GM21619 (cell line): ENCODE data around the gene BTG3.
A peak's percentile ranks its signal among the peaks of the same experiment; 100 is the strongest.

Experiments used
- ATAC-seq: cut with Tn5 transposase; IDR thresholded peaks from one replicate; pipeline ENCODE4 v1.9.1; 2021; ENCODE audit not compliant: unreplicated experiment

Gene BTG3, protein sequence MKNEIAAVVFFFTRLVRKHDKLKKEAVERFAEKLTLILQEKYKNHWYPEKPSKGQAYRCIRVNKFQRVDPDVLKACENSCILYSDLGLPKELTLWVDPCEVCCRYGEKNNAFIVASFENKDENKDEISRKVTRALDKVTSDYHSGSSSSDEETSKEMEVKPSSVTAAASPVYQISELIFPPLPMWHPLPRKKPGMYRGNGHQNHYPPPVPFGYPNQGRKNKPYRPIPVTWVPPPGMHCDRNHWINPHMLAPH

DNA sequence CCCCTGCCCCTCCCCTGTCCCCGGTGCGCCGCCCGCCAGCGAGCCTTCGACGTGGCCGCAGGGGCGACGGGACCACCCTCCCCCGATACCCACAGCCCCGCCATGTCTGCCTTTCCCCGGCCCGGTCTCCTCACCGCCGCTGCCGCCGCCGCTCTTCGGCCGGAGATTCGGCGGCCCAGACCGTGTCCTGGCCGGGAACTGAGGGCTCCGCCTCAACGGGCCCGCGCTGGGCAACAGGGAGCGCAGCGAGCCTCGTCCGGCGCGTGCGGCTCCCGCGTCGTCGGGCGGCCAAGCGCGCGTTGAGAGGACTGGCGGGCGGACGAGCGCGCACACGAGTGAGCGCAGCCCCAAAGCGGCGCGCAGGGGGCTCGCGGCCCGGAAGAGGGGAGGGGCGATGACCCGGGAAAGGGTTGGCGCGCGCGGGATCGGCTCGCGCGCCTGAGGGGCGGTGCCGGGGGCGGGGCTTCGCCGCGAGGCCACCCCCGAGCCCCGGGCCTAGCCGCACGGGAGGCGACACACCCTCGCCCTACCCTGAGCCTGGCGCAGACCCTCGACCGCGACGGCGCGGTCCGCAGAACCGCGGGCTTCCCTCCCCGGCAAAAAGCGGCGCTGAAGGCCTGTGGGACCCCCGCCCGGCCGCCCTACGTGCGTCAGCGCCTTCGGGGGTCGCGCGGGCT is at the start of gene BTG3:
BTG3 (minus strand) TSS at position 337 of the 677 bp plus-strand sequence. CDS start 3,757 bp downstream, outside the sequence.
- ATAC-seq, result peak; percentile 76

DNA sequence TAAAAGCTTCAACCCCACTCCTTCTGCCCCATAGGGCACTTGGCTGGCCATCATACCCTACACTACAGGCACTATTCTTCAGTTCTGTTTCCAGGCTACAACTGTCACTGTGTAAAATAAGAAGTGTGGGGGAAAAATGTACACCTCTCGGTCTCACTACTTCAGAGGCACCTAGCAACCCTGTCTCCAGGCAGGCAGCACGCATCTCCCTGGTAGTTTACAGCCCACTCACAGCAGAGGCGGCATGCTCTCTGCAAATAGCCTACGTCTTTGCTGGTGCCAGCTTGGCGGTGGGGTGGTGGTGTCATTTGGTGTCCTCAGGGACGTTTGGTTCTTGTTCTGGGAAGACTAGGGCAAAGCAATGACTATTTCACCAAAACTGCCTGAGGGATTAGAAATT is 48.2 kb upstream of the BTG3 start:
- ATAC-seq, result no peak

DNA sequence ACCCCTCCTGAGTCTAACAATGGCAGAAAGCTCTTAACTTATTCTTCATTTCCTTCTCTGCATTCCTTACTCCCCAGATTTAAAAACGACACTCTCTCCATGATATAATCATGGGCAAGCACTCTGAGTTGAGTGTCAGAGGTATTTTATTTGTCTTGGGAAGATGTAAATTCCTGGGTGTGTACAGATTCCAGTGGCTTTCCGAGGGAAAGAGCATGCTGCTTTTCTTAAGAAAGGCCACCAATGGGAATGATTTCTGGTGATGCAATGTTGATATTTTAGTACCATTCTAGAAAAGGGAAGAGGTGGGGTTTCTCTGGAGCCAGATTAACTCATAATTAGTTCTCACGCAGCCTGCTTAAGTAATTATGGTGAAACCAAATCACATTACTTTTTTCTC is 47.8 kb upstream of the BTG3 start:
- no peak for ATAC-seq

DNA sequence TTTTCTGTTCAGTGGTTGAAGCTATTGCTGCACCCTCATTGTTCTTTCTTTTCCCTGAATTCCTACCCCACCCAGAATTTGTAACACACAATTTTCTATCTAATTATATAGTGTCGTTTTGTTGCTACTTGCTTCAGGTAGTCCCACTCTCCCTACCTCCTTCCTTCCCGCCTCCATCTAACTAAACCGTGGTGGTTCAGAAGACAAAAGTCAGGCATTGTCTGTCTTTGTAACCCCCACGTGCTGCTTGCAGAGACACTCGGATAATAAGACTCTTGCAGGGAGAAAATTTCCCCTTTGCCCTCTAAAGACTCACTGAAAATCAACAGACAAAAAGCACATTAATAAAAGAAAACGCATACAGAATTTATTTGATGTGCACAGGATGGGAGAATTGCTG is 46.2 kb upstream of the BTG3 start:
- ATAC-seq, result no peak

DNA sequence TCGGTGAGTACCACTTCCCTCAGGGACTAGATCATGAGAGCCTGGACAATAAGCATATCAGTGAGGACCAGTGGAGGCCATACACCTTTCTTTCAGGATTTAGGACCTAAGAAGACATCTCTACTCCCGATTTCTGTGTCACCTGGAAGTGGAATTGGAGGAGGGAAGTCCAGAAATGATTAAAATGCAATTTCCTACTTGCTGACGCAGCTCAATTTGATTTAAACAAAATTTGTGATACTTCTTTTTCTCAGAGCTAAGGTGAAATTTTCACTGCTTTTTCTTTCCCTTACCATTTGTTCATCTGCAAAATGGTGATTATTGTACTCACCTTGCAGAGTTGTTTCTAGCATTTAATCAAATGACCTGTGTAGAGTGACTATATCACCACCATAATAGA is 38.8 kb upstream of the BTG3 start:
- no peak for ATAC-seq

GRCh38 chr21:17650292-17650691 is 37.6 kb upstream of the BTG3 start:
- ATAC-seq, result no peak

- no peak for ATAC-seq
Observed at GRCh38 chr21:17646790-17647189, 34.1 kb upstream of the BTG3 start.

DNA sequence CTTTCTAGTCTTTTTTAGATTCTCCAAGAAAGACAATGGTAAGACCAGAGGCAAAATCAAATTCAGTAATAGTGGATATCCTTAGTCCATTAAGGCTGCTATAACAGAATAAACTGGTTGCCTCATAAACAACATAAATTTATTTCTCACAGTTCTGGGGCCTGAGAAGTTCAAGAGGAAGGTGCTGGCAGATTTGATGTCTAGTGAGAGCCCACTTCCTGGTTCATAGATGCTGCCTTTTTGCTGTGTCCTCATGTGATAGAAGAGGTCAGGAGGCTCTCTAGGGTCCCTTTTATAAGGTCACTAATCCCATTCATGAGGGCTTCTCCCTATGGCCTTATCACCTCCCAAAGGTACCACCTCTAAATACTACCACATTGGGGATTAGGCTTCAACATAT is 31.5 kb upstream of the BTG3 start:
- no peak for ATAC-seq

DNA sequence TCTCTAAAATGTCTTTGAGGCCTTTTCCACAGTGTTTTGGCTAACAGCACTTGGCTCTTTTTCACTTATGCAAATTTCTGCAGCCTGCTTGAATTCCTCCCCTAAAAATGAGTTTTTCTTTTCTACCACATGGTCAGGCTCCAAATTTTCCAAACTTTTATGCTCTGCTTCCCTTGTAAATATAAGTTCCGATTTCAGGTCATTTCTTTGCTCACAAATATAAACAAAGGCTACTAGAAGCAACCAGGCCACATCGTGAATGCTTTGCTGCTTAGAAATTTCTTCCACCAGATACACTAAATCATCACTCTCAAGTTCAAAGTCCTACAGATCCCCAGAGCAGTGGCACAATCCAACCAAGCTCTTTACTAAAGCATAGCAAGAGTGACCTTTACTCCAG is 28.1 kb upstream of the BTG3 start:
- ATAC-seq, result no peak

DNA sequence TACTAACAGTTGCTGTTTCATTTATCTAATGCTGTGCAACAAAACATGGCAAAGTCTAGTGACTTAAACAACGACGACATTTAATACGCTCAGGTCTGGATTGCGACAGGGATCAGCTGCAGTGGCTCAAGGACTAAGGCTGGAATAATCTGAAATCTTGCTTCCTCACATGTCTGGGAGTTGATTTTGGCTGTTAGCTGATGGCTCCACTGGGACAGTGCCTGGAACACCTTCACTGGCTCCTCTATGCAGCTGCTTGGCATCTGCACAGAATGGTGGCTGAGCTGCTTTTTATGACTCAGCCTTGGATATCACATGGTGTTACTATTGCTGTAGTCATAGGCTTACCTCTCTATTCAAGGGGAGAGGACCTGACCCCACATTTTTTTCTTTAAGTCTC is 24.0 kb upstream of the BTG3 start:
- no peak for ATAC-seq

DNA sequence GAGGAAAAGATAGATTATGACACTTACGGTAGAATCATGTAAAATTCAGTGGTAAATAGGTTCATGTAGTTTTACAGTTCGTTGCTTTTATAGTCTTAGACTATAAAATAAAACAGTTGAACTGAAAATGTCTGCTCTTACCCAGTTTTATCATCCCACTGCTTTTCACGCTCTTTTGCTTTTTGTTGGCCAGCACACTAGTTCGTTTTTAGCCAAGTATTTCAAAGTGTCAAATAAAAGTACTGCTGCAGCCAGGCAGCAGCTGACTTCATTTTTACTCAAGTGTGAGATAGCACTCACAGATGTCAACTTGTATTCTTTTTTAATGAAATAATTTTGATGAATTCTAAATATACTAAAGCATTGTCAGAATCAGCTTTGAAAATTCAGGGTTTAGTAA is 18.5 kb upstream of the BTG3 start:
- ATAC-seq, result no peak

DNA sequence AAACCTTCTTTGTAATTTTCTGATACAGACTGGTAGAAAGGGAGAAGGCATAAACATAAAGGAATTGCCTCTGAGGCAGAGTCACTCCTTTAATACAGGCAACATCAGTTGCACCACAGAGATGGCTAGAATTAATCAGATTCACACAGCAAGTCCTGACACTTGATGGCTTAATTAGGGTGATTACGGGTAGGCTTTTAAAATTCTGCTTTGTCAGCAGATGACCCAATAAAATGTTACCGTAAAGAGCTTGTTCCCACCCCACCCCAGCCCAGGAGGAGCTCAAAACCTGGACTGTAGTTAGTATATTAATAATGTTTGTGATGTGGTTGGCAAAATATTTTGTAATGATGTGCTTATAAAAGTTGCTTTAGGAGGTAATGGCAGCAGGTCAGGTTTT is 9.3 kb upstream of the BTG3 start:
- ATAC-seq, result no peak

- ATAC-seq, result no peak
Observed at GRCh38 chr21:17616831-17617230, 4.1 kb upstream of the BTG3 start.

DNA sequence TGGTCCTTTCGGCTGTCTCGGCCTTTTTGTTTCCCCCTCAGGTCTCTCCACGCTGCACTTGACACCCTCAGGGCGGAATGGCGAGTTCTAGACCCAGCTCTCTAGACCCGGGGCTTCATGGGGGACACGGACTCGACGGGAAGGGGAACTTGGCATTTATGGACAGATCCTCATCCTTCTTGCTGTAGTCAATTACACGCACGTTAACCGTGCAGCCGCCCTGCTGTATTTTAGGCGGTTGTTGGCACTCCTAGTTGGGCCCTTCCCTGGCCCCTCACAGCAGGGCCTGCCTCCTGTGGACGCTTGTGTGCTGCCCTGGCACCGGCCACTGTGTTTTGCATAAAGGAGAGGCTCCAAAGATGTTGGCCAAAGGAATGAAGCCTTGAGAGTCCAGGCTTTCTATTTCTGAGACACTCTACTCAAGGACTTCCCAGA is 558 bp upstream of the BTG3 start:
- no peak for ATAC-seq

DNA sequence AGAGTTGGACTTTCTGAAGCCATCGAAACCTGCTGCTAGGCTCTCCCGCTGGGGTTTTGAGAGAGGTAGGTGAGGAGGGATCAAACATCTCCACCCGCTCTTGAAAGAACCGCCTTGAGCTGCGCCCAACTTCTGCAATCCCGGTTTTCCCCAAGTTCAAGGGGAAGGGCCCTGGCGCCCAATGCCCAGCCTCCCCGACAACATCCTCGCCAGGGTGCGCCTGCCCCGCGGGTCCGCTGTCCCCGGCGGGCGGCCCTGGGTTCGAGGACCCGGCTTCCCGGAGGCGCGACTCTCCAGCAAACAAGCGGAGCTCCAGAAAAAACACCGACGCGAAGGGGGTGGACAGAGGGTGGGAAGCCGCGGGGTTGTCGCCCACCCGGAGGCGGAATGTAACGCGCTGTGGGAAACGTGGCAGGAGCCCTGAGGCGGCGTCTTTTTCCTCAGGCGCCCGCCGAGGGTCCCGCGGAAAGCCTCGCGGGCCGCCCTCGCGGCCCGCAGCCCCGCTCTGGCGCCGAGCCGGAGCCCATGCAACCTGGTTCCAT is 607 bp downstream of the BTG3 start:
- peak; percentile 7 for ATAC-seq

GRCh38 chr21:17611414-17612022 is 1.2 kb downstream of the BTG3 start:
- peak; percentile 59 for ATAC-seq

GRCh38 chr21:17610911-17611310 is 1.8 kb downstream of the BTG3 start:
- ATAC-seq, result no peak

GRCh38 chr21:17609681-17610080 is 3.0 kb downstream of the BTG3 start:
- no peak for ATAC-seq

GRCh38 chr21:17607684-17608083 is 5.0 kb downstream of the BTG3 start:
- ATAC-seq, result no peak

DNA sequence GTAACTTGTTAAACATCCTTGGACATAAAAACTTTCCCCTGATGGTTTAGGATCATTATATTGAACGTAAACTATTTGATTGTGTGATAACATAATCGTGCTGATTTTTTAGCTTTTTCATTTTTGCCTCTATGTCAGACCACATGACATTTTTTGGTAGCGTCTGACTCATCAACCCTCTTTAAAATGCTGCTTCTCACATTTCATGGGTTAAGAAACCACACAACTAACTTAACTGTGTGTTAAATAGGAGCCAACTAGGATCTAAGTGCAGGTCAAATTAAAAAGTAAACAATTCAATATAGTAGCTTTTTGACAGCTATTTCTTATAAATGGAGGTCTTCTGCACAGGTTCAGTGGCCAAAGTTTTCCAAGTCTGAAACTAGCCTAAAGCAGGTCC is 9.8 kb downstream of the BTG3 start:
- ATAC-seq, result no peak

DNA sequence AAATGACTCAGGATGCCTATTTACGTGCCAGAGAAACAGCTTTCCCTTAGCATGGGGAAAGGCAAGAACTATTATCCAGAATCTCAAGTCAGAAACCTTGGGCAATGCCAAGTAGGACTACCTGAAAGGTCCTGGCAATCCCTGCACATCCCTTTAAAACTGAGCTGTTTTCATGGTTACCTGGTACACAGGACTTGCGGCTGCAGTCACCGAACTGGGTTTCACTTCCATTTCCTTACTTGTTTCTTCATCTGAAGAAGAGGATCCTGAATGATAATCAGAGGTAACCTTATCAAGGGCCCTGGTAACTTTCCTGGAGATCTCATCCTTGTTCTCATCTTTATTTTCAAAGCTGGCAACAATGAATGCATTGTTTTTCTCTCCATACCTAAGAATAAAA is 14.3 kb downstream of the BTG3 start:
- ATAC-seq, result peak; percentile 65

- no peak for ATAC-seq
Observed at GRCh38 chr21:17597680-17598079, 15.0 kb downstream of the BTG3 start.
